Measurements from ENCODE around the gene CDH11.

Gene CDH11

DNA sequence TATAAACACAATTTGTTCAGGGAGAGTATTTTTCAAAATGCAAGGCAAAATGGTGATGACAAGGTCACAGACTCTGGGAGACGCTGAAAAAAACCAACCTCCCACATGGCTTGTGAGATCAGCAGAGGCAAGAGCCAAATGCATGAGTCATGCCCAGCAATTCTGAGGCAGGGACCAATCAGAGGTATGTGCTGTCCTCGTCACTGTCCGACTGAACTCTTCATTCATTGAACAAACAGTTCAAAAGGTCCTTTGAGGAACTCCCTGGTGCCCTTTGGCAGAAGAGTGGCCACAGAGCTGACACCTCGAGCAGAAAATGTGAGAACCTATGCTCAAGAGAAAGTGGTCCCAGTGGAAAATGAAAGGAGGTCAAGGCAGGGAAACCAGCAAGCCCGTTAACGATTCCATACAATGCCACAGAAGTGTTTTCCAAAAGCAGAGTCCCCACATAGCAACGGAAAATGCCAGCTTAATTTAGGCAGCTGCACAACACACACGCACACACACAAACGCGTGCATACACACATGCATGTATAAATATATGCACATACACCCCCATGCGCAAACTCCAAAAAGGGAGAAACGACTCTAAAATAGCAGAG, 50.9 kb downstream of the CDH11 start:
- peak; percentile 80 for DNase-seq (ENCODE audit: low spot score)

DNA sequence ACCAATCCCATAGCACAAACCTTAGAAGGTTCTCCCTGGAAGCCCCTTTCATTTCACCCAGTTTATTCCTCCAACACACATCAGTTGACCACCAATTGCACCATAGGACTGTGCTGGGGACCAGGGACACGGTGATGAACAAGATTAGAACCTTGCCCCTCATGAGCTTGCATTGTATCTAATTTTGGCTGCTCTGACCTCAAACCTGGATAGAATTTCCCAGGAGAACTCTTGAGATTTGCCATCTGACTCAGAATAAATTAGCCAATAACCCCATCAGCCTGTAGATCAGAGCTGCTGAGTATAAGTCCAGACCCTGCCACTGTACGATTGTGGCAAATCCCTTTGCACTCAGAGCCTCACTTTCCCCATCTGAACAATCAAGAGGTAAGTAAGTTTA, 52.1 kb downstream of the CDH11 start:
- no peak for DNase-seq (ENCODE audit: low spot score)

DNA sequence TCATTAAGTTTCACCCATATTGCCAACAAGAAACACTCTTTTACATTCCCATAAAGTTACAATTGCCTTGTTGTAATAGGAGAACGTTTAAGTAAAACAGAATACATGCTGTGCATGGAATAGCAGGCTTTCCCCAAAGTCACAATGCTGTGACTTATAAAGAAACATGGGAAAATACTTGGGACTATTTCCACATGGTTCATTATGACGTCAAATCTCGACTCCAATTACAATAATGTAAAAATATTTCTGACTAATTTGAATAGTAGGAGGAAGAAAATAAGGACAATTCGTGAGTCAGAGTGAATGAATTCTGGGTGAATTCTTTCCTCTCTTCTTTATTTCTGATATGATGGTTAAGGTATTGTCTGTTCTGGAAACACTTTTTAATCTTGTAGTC, 52.8 kb downstream of the CDH11 start:
- DNase-seq (ENCODE audit: low spot score), result no peak

DNA sequence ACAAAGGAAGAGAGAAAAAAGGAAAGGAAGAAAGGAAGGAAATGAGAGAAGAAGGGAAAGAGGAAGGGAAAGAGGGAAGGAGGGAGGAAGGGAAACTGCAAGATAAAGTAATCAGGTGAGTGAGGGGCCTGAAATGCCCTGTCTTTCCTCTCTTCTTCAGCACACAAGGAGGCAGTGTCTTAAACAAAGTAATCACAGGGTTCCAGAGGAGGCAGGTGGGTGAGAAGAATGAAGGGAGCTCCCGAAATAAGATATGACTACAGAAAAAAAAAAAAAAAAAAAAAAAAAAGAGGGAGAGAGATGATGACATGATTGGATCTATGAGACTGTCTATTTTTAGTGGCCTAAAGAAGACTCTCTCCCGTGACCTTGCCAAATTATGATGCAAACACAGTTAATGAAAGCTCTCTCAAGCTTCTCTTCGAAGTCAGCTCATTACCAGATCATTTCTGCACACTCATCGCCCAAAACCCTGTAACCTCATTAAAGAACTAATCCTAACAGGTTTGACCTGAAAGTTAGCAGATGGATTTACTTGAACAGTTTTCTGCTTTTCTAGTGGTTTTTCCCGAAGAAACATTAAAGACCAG, 53.6 kb downstream of the CDH11 start:
- no peak for DNase-seq (ENCODE audit: low spot score)

DNA sequence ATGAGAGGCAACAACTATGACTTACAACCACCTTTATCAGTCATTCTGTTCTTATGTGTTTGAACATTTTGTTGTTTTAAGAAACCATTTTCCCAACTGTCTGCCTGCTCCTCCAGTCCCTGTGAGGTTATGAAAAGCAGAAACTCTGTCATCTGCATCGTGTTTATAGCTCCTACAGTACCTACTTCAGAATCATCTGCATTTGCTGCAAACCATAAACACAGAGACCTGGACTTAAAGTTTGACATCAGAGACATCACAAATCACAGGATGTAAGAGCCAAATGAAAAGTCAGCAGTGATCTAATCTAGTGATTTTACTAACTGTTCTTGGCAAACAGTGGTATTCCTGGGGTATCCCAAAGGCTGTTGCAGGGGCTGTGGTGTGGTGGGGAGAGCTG, 55.2 kb downstream of the CDH11 start:
- DNase-seq (ENCODE audit: low spot score), result no peak

DNA sequence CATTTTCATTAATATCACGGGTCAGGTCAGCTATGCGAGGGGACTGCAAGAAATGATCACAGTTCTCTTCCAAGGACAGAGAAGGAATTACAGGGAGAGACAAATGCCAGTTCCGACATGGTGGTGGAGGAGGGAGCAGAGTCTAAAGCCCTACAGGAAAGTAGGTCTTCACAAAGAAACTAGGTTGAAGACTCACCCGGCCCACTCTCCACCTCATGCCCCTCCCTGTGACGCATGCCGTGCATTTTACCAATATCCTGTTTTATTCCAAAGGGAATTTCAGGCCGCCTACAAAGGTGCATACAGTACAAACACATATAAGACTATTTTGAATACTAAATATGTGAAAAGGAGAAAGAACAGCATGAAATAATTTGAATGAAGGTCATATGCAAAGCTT, 56.8 kb downstream of the CDH11 start:
- no peak for DNase-seq (ENCODE audit: low spot score)

DNA sequence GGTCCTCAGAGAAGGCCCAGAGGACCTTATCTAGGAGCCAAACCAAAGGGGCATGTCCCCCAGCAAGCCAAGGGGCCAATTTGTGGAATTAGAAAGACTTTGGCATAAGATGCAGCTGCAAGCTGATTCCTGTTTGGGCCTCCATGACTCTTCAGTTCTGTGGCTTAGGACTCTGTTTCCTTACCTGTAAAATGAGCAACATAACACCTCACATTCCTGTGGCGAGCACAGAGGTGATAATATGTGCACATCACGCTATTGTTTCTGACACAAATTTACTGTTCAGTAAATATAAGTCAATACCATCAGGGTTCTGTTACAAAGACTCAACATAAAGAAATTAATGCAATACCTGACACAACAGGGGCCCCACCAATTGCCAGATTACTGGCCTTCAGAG, 57.7 kb downstream of the CDH11 start:
- no peak for DNase-seq (ENCODE audit: low spot score)

DNA sequence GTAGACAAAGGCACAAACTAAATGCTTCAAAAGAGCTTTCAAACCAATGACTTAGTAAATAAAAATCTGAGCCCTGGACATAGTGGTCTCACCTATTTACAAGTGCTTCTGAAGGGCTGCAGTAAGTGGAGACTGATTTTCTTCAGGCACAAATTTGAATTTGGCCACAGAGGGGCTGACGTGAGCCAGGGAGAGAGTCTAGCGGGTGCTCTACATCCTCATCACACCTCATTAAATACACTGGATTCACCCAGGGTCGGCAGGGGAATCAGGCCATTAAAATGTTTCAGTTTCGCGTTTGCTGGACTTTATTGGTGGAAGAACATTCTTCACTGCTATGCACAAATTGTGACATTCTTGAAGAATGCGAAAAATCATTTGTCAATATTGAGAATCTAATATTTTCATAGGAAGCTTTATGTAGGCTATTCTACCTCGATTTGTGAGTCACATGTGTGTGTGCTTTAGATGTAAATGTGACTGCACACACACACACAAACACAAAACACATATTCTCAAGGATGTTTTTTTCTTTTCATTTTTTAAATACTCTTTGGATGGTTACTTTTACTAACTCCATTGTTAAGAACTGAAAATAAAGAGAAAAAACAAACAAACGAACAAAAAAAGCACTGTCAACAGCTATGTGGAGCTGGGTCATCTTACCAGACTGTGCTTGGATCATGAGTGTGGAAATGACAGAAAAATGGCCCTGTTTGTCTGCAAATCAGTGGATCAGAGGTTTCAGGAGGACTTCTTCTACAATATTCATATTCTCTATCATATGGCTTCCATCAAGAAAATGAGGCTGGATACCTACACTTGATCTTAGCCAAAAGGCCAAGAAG, 58.9 kb downstream of the CDH11 start:
- DNase-seq (ENCODE audit: low spot score), result no peak

DNA sequence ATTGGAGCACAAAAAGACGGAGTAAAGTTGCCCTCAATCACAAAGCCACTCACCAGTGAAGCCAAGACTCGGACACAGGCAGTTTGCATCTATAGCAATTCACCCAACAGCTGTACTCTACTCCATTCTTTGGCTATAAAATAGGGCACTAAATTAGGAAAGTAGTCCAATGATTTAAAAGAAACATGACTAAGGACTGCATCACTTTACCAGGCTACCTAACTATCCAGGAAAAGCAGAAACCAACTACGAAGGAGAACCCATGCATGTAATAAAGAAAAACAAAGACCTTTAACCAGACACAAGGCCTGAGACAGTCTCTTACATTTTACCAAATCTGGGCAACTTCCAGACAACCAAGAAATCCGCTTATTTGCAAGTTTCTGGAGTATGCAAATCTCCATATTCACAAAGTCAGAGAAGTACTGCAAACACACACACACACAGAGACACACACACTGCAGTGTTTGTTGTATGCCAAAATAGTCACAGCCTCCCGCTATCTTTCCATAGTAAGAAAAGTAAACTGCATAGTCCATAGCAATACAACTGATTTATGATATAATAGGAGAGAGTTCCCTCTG, 59.8 kb downstream of the CDH11 start:
- no peak for DNase-seq (ENCODE audit: low spot score)

DNA sequence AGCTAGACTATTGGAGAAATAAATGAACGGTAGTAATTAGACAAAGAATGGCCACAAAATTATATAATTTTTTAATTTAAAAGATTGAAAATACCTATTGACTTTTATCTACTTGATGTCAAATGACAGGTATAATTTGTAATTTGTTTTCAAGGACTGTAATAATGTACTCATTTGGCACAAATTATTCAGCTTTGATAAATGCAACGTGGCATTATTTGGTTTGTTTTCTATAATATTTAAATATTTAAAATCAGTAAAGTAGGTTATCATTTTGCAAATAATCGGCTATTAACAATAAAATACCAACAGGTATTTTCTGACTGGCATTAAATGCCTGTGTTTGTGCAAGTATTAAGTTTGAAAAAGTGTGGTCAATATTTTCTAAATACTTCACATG, 60.6 kb downstream of the CDH11 start:
- no peak for DNase-seq (ENCODE audit: low spot score)

DNA sequence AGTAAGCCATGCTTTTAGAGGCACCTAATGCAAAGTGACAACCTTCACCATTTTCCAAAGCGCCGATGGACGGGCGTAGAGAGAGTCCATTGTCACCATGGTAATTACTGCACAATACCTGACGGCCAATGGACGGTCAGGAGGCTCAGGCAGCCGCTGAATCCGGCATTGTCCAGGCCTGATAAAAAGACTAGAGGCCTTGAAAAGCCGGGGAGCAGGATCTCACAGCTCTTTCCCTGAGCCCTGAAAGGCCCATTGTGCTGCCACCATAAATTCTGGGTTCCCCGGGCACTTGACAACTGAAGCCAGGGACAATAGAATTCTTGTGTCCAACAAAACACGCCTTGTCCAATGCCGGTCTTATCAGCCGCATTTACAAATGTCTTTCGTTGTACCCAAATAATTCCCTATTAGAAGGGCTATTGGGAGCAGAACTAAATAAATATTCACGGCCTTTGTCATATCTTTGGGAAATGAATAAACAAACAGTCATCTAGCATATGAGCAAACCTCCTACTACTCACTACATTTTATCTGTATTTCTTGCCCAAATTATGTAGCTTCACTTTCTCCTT, 62.4 kb downstream of the CDH11 start:
- no peak for DNase-seq (ENCODE audit: low spot score)

DNA sequence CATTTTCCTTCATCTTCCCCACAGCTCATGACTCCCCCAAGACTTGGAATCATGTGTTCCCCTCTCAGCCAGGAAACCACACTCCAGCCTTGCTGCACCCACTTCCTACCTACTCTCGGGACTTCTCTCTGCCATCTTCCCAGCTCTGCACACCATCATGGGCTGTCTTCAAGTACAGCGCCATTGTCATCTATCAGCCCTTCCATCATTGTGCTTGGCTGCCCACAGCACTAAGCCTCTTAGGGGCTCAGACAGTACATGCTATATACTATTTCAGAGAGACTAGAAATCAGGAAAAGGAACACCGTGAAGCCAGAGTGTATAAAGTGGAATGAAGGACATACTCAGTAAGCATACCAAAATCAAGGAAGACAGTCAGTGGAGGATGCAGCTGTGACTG, 64.7 kb downstream of the CDH11 start:
- no peak for DNase-seq (ENCODE audit: low spot score)

DNA sequence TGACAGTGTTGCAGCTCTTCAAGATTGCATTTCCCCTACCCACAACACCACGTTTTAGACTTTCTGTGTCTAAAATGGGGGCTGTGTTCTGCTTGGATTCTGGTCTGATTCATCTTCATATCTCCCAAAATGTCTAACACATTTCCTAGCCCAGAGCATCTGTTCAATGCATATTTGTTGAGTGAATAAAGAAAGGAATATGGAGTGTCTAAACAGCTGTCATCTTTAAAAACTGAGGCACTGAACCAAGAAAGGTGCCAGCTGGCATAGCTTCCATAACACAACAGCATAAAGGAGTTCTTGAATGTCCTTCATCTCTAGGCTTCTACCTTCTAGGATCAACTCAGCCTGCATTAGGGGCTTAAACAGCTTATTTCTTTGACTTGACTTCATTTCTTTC, 67.4 kb downstream of the CDH11 start:
- no peak for DNase-seq (ENCODE audit: low spot score)

DNA sequence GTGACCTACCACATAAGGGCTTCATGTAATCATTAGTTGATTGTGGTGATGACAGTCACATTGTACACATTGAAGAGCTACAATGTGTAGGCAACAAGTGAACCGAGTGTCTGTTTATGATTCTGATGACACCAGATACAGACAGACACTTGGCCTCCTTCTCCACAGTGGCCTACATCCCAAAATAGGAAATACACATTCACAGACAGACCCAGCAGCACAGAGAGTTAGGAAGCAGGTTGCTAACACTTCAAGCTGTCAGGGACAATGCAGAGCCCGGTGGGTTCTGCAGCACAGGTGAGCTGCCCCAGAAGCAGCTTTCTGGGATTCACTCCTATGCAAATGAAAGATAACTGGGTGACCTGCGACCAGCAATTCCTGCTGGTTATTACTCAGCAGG, 72.2 kb downstream of the CDH11 start:
- no peak for DNase-seq (ENCODE audit: low spot score)

DNA sequence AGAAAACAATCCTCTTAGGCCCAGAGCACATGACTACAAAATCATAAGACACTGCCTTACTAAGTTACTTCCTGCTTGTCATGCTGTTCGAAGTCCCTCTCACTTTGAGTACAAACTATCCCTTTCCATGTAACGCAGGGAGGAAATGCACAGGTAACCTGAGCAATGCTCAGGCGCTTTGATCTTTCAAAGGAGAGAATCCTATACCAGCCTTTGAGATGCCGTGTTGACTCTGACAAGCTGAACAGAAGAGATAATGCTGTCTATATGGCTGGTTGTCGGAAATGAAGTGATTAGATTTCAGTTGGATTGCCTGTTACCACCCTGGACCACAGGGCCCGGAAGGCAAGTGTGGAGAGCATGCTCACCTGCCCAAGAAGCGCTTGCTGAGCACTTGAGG, 75.9 kb downstream of the CDH11 start:
- no peak for DNase-seq (ENCODE audit: low spot score)

DNA sequence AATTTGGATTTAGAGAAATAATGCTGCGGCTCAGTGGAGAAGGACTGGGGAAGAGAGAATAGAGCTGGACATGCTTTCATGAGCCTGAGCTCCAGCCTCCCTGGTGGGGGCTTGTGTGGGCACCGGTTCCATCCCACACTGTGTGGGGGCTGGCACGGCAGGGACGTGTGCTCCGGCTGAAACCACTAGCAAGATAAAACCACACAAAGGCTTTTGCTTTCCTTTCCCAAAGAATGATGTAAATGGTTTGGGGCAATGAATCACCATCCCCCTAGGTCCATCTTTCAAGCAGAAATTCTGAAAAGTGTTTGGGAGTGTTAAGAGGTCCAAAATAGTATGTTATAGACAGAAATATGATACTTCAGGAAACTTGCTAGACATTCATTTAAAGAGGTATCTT, 77.0 kb downstream of the CDH11 start:
- no peak for DNase-seq (ENCODE audit: low spot score)

DNA sequence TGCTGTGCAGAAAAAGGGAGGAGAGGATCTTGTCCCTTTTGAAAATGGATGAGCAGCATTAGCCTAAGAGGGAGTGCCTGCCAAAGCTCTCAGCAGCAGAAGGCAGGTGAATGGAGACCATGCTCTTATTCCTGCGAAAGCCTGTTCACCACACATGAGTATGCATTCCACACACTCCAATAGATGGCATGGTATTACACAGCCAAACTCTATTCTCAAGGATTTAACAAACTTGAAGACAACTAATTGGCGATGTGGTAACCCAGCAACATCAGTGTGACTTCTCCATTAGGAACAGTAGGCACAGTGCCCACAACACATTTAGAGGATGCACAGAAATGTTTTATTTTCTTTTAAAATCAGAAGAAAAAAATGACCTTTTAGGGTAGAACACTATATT, 77.8 kb downstream of the CDH11 start:
- no peak for DNase-seq (ENCODE audit: low spot score)

DNA sequence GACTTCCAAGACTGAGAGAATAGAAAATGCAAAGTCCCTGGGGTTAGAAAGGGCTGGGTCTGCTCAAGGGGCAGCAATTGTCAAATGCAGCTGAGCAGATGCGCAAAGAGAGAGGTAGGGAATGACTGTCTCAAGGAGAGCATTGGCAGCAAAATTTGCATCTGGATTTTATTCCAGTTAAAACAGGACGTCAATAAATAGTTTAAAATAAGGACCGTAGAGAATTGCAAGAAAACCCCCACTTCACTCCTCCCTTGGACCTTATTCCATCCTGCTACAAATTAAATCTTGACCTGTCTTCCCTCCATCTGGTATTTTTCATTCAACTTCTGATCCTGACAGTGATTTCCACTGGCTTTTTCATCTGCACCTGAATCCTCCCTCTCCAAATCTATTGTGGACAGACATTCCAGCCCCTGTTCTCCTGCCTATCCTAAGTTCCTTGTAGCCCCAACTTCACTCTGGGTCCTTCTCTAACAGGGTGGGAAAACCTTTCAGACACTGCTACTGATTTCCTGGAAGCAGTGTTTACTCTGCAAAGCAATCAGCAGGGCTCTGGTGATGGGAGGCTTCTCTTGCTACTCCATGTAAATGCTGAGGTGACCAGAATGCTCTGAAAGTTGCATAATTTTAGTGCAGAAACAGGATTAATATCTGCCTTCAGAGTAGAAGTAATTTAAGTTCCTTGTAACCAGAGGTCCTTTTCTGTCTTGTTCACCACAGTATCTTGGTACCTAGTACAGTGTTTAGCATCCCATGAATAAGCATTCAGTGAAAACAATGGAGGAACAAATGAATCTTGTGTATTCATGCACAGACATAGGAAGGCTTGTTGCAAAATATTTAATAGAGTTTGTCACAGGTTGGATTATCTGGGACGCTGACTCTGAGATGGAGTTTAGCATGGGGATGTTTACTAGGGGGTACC, 79.2 kb downstream of the CDH11 start:
- DNase-seq (ENCODE audit: low spot score), result no peak

DNA sequence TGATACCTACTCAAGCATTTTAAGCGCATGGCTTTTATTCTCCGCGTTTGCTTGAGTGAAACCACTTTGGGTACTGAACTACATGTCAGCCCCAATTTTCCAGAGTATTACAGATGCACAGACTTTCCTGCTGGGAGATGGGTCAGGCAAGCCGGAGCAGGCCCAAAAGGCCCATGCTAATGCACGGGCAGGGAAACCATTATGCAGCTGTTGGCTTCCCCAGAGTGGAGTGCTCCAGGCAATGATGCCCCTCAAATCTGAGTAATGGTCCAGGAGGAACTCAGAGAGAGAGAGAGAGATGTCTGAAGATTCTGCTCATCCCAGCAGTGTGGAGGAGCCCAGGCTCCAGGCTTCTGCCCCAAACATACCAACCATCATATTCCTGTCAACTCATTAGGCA, 80.2 kb downstream of the CDH11 start:
- DNase-seq (ENCODE audit: low spot score), result no peak

DNA sequence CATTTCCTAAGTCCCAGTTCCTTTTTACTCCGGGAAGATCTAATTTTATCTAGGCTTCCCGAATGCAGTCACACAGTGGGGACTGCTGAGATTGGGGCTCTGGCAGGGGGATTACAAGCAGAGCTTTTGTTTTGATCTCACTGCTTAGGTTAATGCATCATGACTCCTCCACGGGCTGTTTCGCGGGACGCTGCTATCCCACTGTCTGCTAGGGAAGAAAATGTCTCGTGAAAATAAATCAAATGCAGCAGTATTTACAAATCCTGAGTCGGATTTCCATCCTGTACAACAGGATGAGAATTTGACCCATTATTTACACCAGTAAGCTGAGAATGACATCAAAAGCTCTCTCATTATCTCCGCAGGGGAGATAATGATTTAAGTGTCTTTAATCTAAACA, 83.8 kb downstream of the CDH11 start:
- DNase-seq (ENCODE audit: low spot score), result no peak

DNA sequence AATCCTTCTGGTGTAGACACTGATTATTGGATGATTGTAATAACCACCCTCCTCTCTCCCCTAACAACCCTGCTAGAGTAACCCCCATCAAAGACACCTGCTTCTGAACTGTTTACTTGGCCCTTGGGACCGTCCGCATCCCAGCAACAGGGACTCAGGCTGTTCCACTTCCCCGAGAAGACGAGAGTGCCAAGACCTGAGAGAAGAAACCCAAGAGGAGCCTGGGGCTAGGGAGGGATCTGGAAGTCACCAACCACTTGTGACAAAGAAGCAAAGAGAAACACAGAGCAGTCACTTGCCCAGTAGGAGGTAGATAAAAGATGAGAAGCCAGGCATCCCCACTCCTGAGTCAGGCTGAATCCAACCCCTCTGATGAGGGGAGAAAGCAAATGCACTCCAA, 84.3 kb downstream of the CDH11 start:
- no peak for DNase-seq (ENCODE audit: low spot score)

DNA sequence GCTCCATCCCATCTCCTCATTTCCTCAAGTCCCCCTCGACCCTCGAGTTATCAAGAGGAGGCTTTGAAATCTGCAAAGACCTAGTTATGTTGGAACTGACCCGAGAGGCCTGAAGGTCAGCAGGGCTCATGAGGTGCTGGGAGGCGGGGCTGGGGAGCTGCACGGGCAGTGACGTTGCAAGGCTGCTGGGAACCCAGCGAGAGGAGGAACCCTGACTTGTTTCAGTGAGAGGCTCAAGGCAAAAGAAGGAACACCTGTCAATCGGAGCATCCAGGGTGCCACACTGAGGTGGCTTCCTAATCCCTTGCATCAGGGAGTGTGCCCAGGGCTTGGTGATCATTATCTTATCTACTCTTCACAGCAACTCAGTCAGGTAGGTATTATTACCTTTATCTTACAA, 86.9 kb downstream of the CDH11 start:
- no peak for DNase-seq (ENCODE audit: low spot score)
